Measurements from ENCODE around the gene PINK1. TPM values are rescaled to one million over a fixed set of nuclear protein-coding genes. Genes with fewer than 3 reads are reported as not detected.

The PINK1 gene
- total RNA-seq, 1 donor from 2014 or later, result 57.7 TPM

GRCh38 chr1:20621012-20621411, 12.2 kb upstream of the PINK1 start:
- TF ChIP-seq, protein P1, sequence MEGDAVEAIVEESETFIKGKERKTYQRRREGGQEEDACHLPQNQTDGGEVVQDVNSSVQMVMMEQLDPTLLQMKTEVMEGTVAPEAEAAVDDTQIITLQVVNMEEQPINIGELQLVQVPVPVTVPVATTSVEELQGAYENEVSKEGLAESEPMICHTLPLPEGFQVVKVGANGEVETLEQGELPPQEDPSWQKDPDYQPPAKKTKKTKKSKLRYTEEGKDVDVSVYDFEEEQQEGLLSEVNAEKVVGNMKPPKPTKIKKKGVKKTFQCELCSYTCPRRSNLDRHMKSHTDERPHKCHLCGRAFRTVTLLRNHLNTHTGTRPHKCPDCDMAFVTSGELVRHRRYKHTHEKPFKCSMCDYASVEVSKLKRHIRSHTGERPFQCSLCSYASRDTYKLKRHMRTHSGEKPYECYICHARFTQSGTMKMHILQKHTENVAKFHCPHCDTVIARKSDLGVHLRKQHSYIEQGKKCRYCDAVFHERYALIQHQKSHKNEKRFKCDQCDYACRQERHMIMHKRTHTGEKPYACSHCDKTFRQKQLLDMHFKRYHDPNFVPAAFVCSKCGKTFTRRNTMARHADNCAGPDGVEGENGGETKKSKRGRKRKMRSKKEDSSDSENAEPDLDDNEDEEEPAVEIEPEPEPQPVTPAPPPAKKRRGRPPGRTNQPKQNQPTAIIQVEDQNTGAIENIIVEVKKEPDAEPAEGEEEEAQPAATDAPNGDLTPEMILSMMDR (IDR thresholded peaks at IDR 0.05; ENCODE audit: insufficient read depth, low read length, poor library complexity, severe bottlenecking), result no peak
- H3K36me3 ChIP-seq (ENCODE audit: control insufficient read depth, insufficient read depth, low read length), result no peaks in the 10 kb centered on the region
- H3K4me3 ChIP-seq (ENCODE audit: low read depth, low read length), result no peak overlapping the region
- no peak for DNase-seq (ENCODE audit: low read depth)
- H3K27me3 ChIP-seq (ENCODE audit: control insufficient read depth, insufficient read depth, low read length), result no peaks in the 10 kb centered on the region

DNA sequence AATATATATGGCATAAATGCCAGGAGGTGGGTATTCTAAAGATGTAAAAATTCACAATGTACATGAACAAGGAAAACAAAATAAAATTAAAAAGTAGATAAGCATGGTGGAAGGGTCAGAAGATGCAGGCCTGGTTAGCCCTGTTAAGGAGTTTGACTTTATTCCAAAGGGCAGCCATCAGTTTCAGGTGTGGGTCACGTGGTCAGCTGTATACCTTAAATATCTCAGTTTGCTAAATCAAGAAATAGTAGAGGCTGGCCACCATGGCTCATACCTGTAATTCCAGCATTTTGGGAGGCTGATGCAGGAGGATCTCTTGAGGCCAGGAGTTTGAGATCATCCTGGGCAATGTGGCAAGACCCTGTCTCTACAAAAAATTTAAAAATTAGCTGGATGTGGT, 8.5 kb upstream of the PINK1 start:
- TF ChIP-seq, protein P1 (IDR thresholded peaks at IDR 0.05; ENCODE audit: insufficient read depth, low read length, poor library complexity, severe bottlenecking), result no peak

DNA sequence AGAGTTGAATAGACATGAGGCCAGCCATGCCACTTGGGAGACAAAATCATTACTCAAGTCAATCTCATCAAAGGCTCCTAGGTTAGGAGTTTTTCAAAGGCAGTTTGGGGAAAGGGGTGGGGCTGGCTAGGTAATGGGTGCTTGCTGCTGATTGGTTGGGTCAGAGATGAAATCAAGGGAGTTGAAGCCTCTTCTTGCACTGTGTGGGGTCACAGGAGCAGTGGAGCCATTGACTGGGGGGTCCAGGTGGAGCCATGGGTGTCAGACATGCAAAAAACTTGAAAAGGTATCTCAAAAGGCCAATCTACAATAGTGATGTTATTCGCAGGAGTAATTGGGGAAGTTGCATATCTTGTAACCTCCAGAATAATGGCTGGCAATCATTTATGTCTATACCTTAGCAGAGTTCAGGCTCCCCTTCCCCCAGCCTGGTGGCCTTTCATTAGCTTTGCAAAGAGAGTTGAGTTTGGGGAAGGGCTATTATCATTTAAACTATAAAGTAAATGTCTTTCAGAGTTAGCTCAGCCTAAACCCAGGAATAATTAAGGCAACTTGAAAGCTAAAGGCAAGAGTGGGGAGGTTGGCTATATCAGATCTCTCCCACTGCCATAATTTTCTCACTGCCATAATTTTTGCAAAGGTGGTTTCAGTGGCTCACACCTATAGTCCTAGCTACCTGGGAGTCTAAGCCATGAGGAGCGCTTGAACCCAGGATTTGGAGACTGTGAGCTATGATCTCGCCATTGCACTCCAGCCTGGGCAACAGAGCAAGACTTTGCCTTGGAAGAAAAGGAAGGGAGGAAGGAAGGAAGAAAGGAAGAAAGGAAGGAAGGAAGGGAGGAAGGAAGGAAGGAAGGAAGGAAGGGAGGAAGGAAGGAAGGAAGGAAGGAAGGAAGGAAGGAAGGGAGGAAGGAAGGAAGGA, 7.8 kb upstream of the PINK1 start:
- Histone ChIP-seq H3K27me3 (ENCODE audit: control insufficient read depth, insufficient read depth, low read length) (no peaks in the 10 kb centered on the region), H3K4me3 (ENCODE audit: low read depth, low read length) (no peak overlapping the region), H3K36me3 (ENCODE audit: control insufficient read depth, insufficient read depth, low read length) (no peaks in the 10 kb centered on the region)
- TF ChIP-seq, protein P1 (IDR thresholded peaks at IDR 0.05; ENCODE audit: insufficient read depth, low read length, poor library complexity, severe bottlenecking), result no peak
- DNase-seq (ENCODE audit: low read depth), result no peak

More for the DNA sequence above, 8.5 kb upstream of the PINK1 start:
- no peaks in the 10 kb centered on the region for H3K27me3 ChIP-seq (ENCODE audit: control insufficient read depth, insufficient read depth, low read length)
- H3K36me3 ChIP-seq (ENCODE audit: control insufficient read depth, insufficient read depth, low read length), result no peaks in the 10 kb centered on the region
- DNase-seq (ENCODE audit: low read depth), result no peak
- H3K4me3 ChIP-seq (ENCODE audit: low read depth, low read length), result no peak overlapping the region

DNA sequence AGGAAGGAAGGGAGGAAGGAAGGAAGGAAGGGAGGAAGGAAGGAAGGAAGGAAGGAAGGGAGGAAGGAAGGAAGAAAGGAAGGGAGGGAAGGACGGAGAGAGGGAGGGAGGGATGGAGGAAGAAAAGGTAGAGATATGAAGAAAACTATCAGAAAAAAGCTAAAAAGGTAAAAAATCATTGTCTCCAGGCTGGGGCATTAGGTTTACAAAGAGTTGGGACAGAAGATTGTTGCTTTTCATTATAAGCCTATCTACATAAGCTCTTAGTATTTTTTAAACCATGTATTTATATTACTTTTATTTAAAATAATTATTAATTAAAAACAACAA, 7.2 kb upstream of the PINK1 start:
- no peak for DNase-seq (ENCODE audit: low read depth)
- TF ChIP-seq, protein P1 (IDR thresholded peaks at IDR 0.05; ENCODE audit: insufficient read depth, low read length, poor library complexity, severe bottlenecking), result no peak
- H3K36me3 ChIP-seq (ENCODE audit: control insufficient read depth, insufficient read depth, low read length), result no peaks in the 10 kb centered on the region
- H3K27me3 ChIP-seq (ENCODE audit: control insufficient read depth, insufficient read depth, low read length), result no peaks in the 10 kb centered on the region
- H3K4me3 ChIP-seq (ENCODE audit: low read depth, low read length), result no peak overlapping the region

DNA sequence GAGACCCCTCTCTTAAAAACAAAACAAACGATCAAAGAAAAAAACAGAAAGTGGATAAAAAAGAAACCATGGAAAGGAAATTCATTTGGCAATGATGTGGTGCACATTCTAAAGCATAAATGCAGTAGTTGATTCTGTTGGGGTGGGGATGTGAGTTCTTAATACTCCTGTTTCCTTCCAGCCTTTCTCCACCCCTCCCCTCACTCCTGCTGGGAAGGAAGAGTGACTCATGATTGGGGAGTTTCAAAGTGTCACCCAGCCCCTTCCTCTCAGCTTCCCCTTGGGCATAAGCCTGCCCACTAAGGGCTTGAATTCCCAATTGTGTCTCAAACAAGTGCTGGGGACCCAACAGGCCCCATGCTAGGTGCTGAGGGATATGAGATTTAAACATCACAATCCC, 6.7 kb upstream of the PINK1 start:
- TF ChIP-seq, protein P1 (IDR thresholded peaks at IDR 0.05; ENCODE audit: insufficient read depth, low read length, poor library complexity, severe bottlenecking), result no peak

DNA sequence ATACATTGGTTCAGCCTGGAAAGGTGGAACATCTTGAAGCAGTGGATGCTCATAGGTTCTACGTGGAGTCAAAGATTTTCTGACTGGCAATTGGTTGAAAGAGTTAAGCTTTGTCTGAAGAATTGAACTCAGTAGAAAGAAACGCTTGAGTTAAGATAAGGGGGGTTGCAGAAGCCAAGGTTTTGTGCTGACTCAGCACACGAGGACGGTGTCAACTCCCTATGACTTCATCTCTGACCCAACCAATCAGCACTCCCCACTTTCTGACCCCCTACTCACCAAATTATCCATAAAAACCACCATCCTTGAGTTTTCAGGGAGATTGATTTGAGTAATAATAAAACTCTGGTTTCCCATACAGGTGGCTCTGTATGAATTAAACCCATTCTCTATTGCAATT, 2.5 kb upstream of the PINK1 start:
- H3K4me3 ChIP-seq (ENCODE audit: low read depth, low read length), result no peak overlapping the region
- no peak for DNase-seq (ENCODE audit: low read depth)
- H3K36me3 ChIP-seq (ENCODE audit: control insufficient read depth, insufficient read depth, low read length), result no peaks in the 10 kb centered on the region
- no peaks in the 10 kb centered on the region for H3K27me3 ChIP-seq (ENCODE audit: control insufficient read depth, insufficient read depth, low read length)
- TF ChIP-seq, protein P1 (IDR thresholded peaks at IDR 0.05; ENCODE audit: insufficient read depth, low read length, poor library complexity, severe bottlenecking), result no peak

More for the DNA sequence above, 6.7 kb upstream of the PINK1 start:
- Histone ChIP-seq H3K36me3 (ENCODE audit: control insufficient read depth, insufficient read depth, low read length) (no peaks in the 10 kb centered on the region), H3K27me3 (ENCODE audit: control insufficient read depth, insufficient read depth, low read length) (no peaks in the 10 kb centered on the region), H3K4me3 (ENCODE audit: low read depth, low read length) (no peak overlapping the region)
- DNase-seq (ENCODE audit: low read depth), result no peak
